HepG2 (cell line): ENCODE measurements around the gene ST3GAL2. TPM values are rescaled to one million over a fixed set of nuclear protein-coding genes. Genes with fewer than 3 reads are reported as not detected.

ENCODE experiments used
- ARNT2 ChIP-seq: sonication (generic); formaldehyde crosslinking; IDR thresholded peaks from 2 replicates; pipeline ENCODE4 v1.8.0; 2022; ENCODE audit warnings: mild to moderate bottlenecking, low read depth, missing genetic modification reagents, moderate library complexity
- IRF2 ChIP-seq: IDR thresholded peaks from 2 replicates; pipeline ENCODE4 v1.6.1; 2018; ENCODE audit warnings: missing genetic modification reagents, missing compliant biosample characterization
- MIER3 ChIP-seq: IDR thresholded peaks from 2 replicates; pipeline ENCODE4 v1.6.1; 2016; ENCODE audit warnings: missing compliant biosample characterization, borderline replicate concordance
- MTF1 ChIP-seq: sonication (generic); formaldehyde crosslinking; IDR thresholded peaks from 2 replicates; pipeline ENCODE4 v1.5.0; 2020; ENCODE audit warnings: missing genetic modification reagents
- NFKB2 ChIP-seq: sonication (generic); formaldehyde crosslinking; IDR thresholded peaks from 2 replicates; pipeline ENCODE4 v1.4.0; 2020; ENCODE audit warnings: missing genetic modification reagents, borderline replicate concordance
- PHF21A ChIP-seq: sonication (generic); formaldehyde crosslinking; IDR thresholded peaks from 2 replicates; pipeline ENCODE4 v1.5.0; 2020; ENCODE audit warnings: mild to moderate bottlenecking, missing genetic modification reagents
- PRDM4 ChIP-seq: sonication (generic); formaldehyde crosslinking; IDR thresholded peaks from 2 replicates; pipeline ENCODE4 v1.9.0; 2021; ENCODE audit warnings: missing genetic modification reagents, borderline replicate concordance
- RAD21 ChIP-seq: fragments of 450-650 bp; formaldehyde crosslinking; IDR thresholded peaks from 2 replicates; pipeline ENCODE4 v1.5.0; 2020; ENCODE audit warnings: mild to moderate bottlenecking
- RFXAP ChIP-seq: sonication (generic); formaldehyde crosslinking; IDR thresholded peaks from 2 replicates; pipeline ENCODE4 v1.4.0; 2020; ENCODE audit warnings: missing genetic modification reagents, borderline replicate concordance
- RNF219 ChIP-seq: sonication (generic); formaldehyde crosslinking; IDR thresholded peaks from 2 replicates; pipeline ENCODE4 v1.5.0; 2020; ENCODE audit warnings: mild to moderate bottlenecking, missing genetic modification reagents
- UBTF ChIP-seq: sonication (generic); formaldehyde crosslinking; IDR thresholded peaks from 2 replicates; pipeline ENCODE4 v1.4.0; 2020; ENCODE audit warnings: mild to moderate bottlenecking, missing genetic modification reagents
- YEATS4 ChIP-seq: sonication (generic); formaldehyde crosslinking; IDR thresholded peaks from 2 replicates; pipeline ENCODE4 v1.4.0; 2020; ENCODE audit warnings: missing genetic modification reagents, borderline replicate concordance
- ZBED4 ChIP-seq: sonication (generic); formaldehyde crosslinking; IDR thresholded peaks from 2 replicates; pipeline ENCODE4 v1.4.0; 2020; ENCODE audit warnings: missing genetic modification reagents, borderline replicate concordance
- ZFYVE20 ChIP-seq: sonication (generic); formaldehyde crosslinking; IDR thresholded peaks from 2 replicates; pipeline ENCODE4 v1.8.0; 2023; ENCODE audit warnings: low read depth, mild to moderate bottlenecking, moderate library complexity, missing genetic modification reagents, borderline replicate concordance
- ZNF138 ChIP-seq: sonication (generic); formaldehyde crosslinking; IDR thresholded peaks from 2 replicates; pipeline ENCODE4 v1.5.0; 2020; ENCODE audit warnings: mild to moderate bottlenecking, low read depth, missing genetic modification reagents
- ZNF546 ChIP-seq: sonication (generic); formaldehyde crosslinking; conservative IDR thresholded peaks from 2 replicates; pipeline ENCODE4 v1.8.1; 2023; ENCODE audit warnings: mild to moderate bottlenecking, missing genetic modification reagents
- ZNF768 ChIP-seq: sonication (generic); formaldehyde crosslinking; IDR thresholded peaks from 2 replicates; pipeline ENCODE4 v1.4.0; 2020; ENCODE audit warnings: missing genetic modification reagents
- ZNF772 ChIP-seq: sonication (generic); formaldehyde crosslinking; IDR thresholded peaks from 2 replicates; pipeline ENCODE4 v1.5.0; 2020; ENCODE audit warnings: mild to moderate bottlenecking, missing genetic modification reagents
- polyA plus RNA-seq, 8 experiments: library from polyadenylated mRNA; depleted of rRNA in 3 of 8; stranded (reverse) in 7 of 8; unstranded in 1 of 8; fragments of >200 nt; fragmentation: Illumina TruSeq in 4 of 8; extraction: Trizol in 4 of 8; gene quantifications; 2 replicates each; pipeline versions ENCODE4 v1.2.1 to v1.2.3, GENCODE V29; 2011 to 2016; ENCODE audit warnings: low read depth in 4 of 8, missing spikeins in 1 of 8, mixed read lengths in 1 of 8; ENCODE audit not compliant: insufficient read depth in 1 of 8
- total RNA-seq, 5 experiments: library from RNA; depleted of rRNA; stranded (reverse); fragments of >200 nt; fragmentation: Illumina TruSeq; extraction: Trizol; gene quantifications; 2 replicates each; pipeline ENCODE4 v1.2.3, GENCODE V29; 2016; ENCODE audit warnings: low read depth in 1 of 5

Gene ST3GAL2
- total and polyA plus RNA-seq, 2 of the 13 experiments (the other 11 are each of a cell fraction or from before 2014, with no cell fraction given) = 16.3 to 24.9 TPM

GRCh38 chr16:70438585-70438968 is 323 bp downstream of the ST3GAL2 start (continued):
- peak; percentile 38; the same call in 1 of the 2 replicates for TF ChIP-seq RNF219 (CRISPR knock-in tag)
- TF ChIP-seq UBTF = peak; percentile 14; the same call in 1 of the 2 replicates
- peak; percentile 47; the same call in 1 of the 2 replicates for TF ChIP-seq ZNF772 (CRISPR knock-in tag)
- TF ChIP-seq ZNF138 (CRISPR knock-in tag) = 0 out of 2 replicates have a peak, but pooled peaks have one; percentile 57
- peak; percentile 17; the same call in 1 of the 2 replicates for TF ChIP-seq RFXAP
- TF ChIP-seq ZNF546 (CRISPR knock-in tag) = peak; percentile 24; the same call in 1 of the 2 replicates
- no peak for TF ChIP-seq MTF1
- 0 out of 2 replicates have a peak, but pooled peaks have one; percentile 32 for TF ChIP-seq ZFYVE20 (CRISPR knock-in tag)
- TF ChIP-seq PRDM4 (CRISPR knock-in tag) = 0 out of 2 replicates have a peak, but pooled peaks have one; percentile 17
- peak; percentile 16; the same call in 1 of the 2 replicates for TF ChIP-seq YEATS4
- no peak for TF ChIP-seq MIER3 (CRISPR knock-in tag)
- TF ChIP-seq PHF21A (CRISPR knock-in tag) = 0 out of 2 replicates have a peak, but pooled peaks have one; percentile 14
- TF ChIP-seq ARNT2 (CRISPR knock-in tag) = 0 out of 2 replicates have a peak, but pooled peaks have one; percentile 17
- no peak for TF ChIP-seq IRF2
- peak; percentile 43; the same call in 1 of the 2 replicates for TF ChIP-seq NFKB2
- TF ChIP-seq RAD21 (CRISPR knock-in tag) = peak; percentile 26; the same call in 1 of the 2 replicates
- peak; percentile 58; the same call in 1 of the 2 replicates for TF ChIP-seq ZBED4 (CRISPR knock-in tag)
- TF ChIP-seq ZNF768 (CRISPR knock-in tag) = peak; percentile 10; the same call in 1 of the 2 replicates
